Heart left ventricle (tissue), 13 donors: ENCODE data around the gene ARL2BP.

Experiments used
- CTCF ChIP-seq, 12 donors: fragments of 200-600 bp; sonication (generic) in 4 of 12; IDR thresholded peaks; one replicate each; pipeline versions ENCODE4 v1.5.0 to v1.8.0; 2018 to 2022; ENCODE audit warnings: antibody characterized with exemption in 12 of 12, mild to moderate bottlenecking in 5 of 12
- POLR2A ChIP-seq, 2 donors: fragments of 450-650 bp; IDR thresholded peaks; one replicate each; pipeline ENCODE4 v1.6.1; 2017; ENCODE audit warnings: antibody characterized with exemption in 2 of 2, mild to moderate bottlenecking in 2 of 2, moderate library complexity in 2 of 2
- donor health status: ischemic (EF 13 %, LVEDD 7.1; RV severe dilation, severe dysfunction).
- donor health status: DM: no; HTN: yes; CAD: no.
- donor health status: DM: no; HTN: no; CAD: no.
- donor health status: ischemic (EF 25% LVEDD 6.9; RV normal size, moderate dysfunction).
- donor health status: ischemic (EF 25% LVEDD 5.7; RV mildly dilated, moderate dysfunction).
- donor health status: ischemic (EF 35%, LVEDD 5.7; RV mildly dilated, moderate dysfunction).
- donor health status: nonischemic (EF 11% LVEDD 7.7; RV severe dilation, severe dysfunction).
- donor health status: DM: yes; HTN: yes; CAD: no.
- donor health status: PGD.
- donor health status: ischemic (EF 29% LVEDD 5.4; RV normal size, mild dysfunction).
- donor health status: nonischemic (EF 23%, LVEDD 6.1; RV moderate dilation, normal function).

- TF ChIP-seq POLR2A (IDR thresholded peaks at IDR 0.05): no peak
- no peak for TF ChIP-seq CTCF (IDR thresholded peaks at IDR 0.05)
These were observed 18.1 kb upstream of the ARL2BP start for GRCh38 chr16:57226701-57227621.
